SK-N-SH (cell line): ENCODE measurements around the gene PNN. TPM values are rescaled to one million over a fixed set of nuclear protein-coding genes. Genes with fewer than 3 reads are reported as not detected.
"Not testable (repeated sequence)": the region's sequence is repeated elsewhere in the genome, so short reads cannot be mapped to it uniquely, and the experiment has no call there.

Experiments
- CTCF ChIA-PET: fragments of 300-600, 350-600 bp; formaldehyde crosslinking; extraction: SDS; loops from one replicate; lab custom pipeline; 2021; lab: Yijun Ruan, JAX
- POLR2A ChIA-PET: fragments of 350-600 bp; sonication (Branson Sonifier 250); formaldehyde crosslinking; extraction: SDS; loops from one replicate; lab custom pipeline; 2020; ENCODE audit warnings: antibody characterized with exemption, inconsistent platforms; lab: Yijun Ruan, JAX
- DNase-seq: peaks from one replicate; pipeline ENCODE4 v3.0.0; 2012
- H2AFZ ChIP-seq: fragments of 200-600 bp; sonication (generic); 2 replicates; pipeline ENCODE4 v1.8.1; 2016; ENCODE audit warnings: antibody characterized with exemption, mild to moderate bottlenecking, low read depth
- H3F3A ChIP-seq: fragments of 200-600 bp; sonication (generic); replicated peaks from 2 replicates; pipeline ENCODE3; 2016; ENCODE audit warnings: antibody characterized with exemption, mild to moderate bottlenecking; ENCODE audit not compliant: insufficient read depth
- H3K27ac ChIP-seq, 2 experiments: fragments of 200-500 bp in 1 of 2; fragments of 200-600 bp in 1 of 2; sonication (Bioruptor generic) in 1 of 2; sonication (generic), shearing (Covaris generic) in 1 of 2; 2 replicates each; pipeline versions ENCODE4 v1.5.1 to v1.6.1; 2014 to 2016; ENCODE audit warnings: low read depth in 2 of 2, inconsistent platforms in 1 of 2, low read length in 1 of 2, mild to moderate bottlenecking in 1 of 2, mixed read lengths in 1 of 2
- H3K27me3 ChIP-seq: fragments of 200-600 bp; sonication (generic), shearing (Covaris generic); 2 replicates; pipeline ENCODE4 v1.6.1; 2016; ENCODE audit warnings: mixed run types; ENCODE audit not compliant: insufficient read depth
- H3K36me3 ChIP-seq, 2 experiments: fragments of 200-500 bp in 1 of 2; fragments of 200-600 bp in 1 of 2; sonication (Bioruptor generic) in 1 of 2; sonication (generic) in 1 of 2; replicated peaks in 1 of 2; 2 replicates each; pipeline versions ENCODE3 to v1.5.1; 2014 to 2016; ENCODE audit warnings: low read length in 1 of 2, mild to moderate bottlenecking in 1 of 2; ENCODE audit not compliant: insufficient read depth in 2 of 2, control insufficient read depth in 1 of 2
- H3K4me1 ChIP-seq, 2 experiments: fragments of 200-500 bp in 1 of 2; fragments of 200-600 bp in 1 of 2; sonication (Bioruptor generic) in 1 of 2; sonication (generic), shearing (Covaris generic) in 1 of 2; 2 replicates each; pipeline versions ENCODE4 v1.5.1 to v1.6.1; 2014 to 2016; ENCODE audit warnings: low read depth in 1 of 2, low read length in 1 of 2, mixed run types in 1 of 2; ENCODE audit not compliant: insufficient read depth in 2 of 2, control insufficient read depth in 1 of 2
- H3K4me2 ChIP-seq: fragments of 200-600 bp; sonication (generic), shearing (Covaris generic); 2 replicates; pipeline ENCODE4 v1.6.1; 2017; ENCODE audit warnings: mixed run types
- H3K4me3 ChIP-seq, 2 experiments: fragments of 200-500 bp in 1 of 2; fragments of 200-600 bp in 1 of 2; sonication (Bioruptor generic) in 1 of 2; sonication (generic), shearing (Covaris generic) in 1 of 2; 2 replicates each; pipeline versions ENCODE4 v1.5.1 to v1.8.1; 2014 to 2016; ENCODE audit warnings: low read depth in 2 of 2, inconsistent platforms in 1 of 2, low read length in 1 of 2, mild to moderate bottlenecking in 1 of 2, mixed read lengths in 1 of 2, moderate library complexity in 1 of 2
- H3K79me2 ChIP-seq: fragments of 200-600 bp; sonication (generic); 2 replicates; pipeline ENCODE4 v1.8.1; 2017; ENCODE audit warnings: mild to moderate bottlenecking; ENCODE audit not compliant: insufficient read depth
- H3K9ac ChIP-seq: fragments of 200-600 bp; sonication (generic); 2 replicates; pipeline ENCODE4 v1.6.1; 2017; ENCODE audit warnings: mixed run types
- H3K9me2 ChIP-seq: fragments of 200-600 bp; sonication (generic); 2 replicates; pipeline ENCODE4 v1.6.1; 2017; ENCODE audit warnings: mixed run types
- H3K9me3 ChIP-seq: fragments of 200-600 bp; sonication (generic); 2 replicates; pipeline ENCODE4 v1.6.1; 2017; ENCODE audit warnings: mixed run types, mild to moderate bottlenecking, moderate library complexity
- H4K20me1 ChIP-seq: fragments of 200-600 bp; sonication (generic); 2 replicates; pipeline ENCODE4 v1.6.1; 2017; ENCODE audit warnings: mild to moderate bottlenecking, mixed run types; ENCODE audit not compliant: insufficient read depth
- EZH2phosphoT487 ChIP-seq: fragments of 200-600 bp; sonication (generic); IDR thresholded peaks from 2 replicates; pipeline ENCODE4 v1.6.1; 2017; ENCODE audit warnings: low read depth, mixed run types, mild to moderate bottlenecking, antibody characterized with exemption, moderate library complexity, borderline replicate concordance
- FOXM1 ChIP-seq: IDR thresholded peaks from 2 replicates; pipeline ENCODE4 v1.4.0; 2012; ENCODE audit warnings: low read depth, mild to moderate bottlenecking
- GABPA ChIP-seq: IDR thresholded peaks from 2 replicates; pipeline ENCODE4 v1.4.0; 2012; ENCODE audit warnings: low read depth, mild to moderate bottlenecking
- JUND ChIP-seq: IDR thresholded peaks from 2 replicates; pipeline ENCODE4 v1.4.0; 2012
- MAX ChIP-seq: IDR thresholded peaks from 2 replicates; pipeline ENCODE4 v1.4.0; 2012; ENCODE audit warnings: low read depth
- MEF2A ChIP-seq: IDR thresholded peaks from 2 replicates; pipeline ENCODE4 v1.4.0; 2012; ENCODE audit warnings: low read depth, borderline replicate concordance
- NFIC ChIP-seq: IDR thresholded peaks from 2 replicates; pipeline ENCODE4 v1.4.0; 2012; ENCODE audit warnings: borderline replicate concordance
- PBX3 ChIP-seq: IDR thresholded peaks from 2 replicates; pipeline ENCODE4; 2012
- POLR2AphosphoS5 ChIP-seq: IDR thresholded peaks from 2 replicates; pipeline ENCODE4 v1.6.1; 2012; ENCODE audit warnings: low read depth, low read length
- RAD21 ChIP-seq: IDR thresholded peaks from 2 replicates; pipeline ENCODE4 v1.6.1; 2012; ENCODE audit warnings: mild to moderate bottlenecking, low read length
- RCOR1 ChIP-seq: fragments of 150-350 bp; IDR thresholded peaks from 2 replicates; pipeline ENCODE4 v1.6.1; 2017; ENCODE audit warnings: antibody characterized with exemption, low read length
- SMC3 ChIP-seq: IDR thresholded peaks from 2 replicates; pipeline ENCODE4 v1.6.1; 2012; ENCODE audit warnings: low read depth, low read length, improper control_type of control experiment
- TCF12 ChIP-seq: IDR thresholded peaks from 2 replicates; pipeline ENCODE4 v1.4.0; 2012
- TEAD4 ChIP-seq: IDR thresholded peaks from 2 replicates; pipeline ENCODE4 v1.4.0; 2012; ENCODE audit warnings: mild to moderate bottlenecking, borderline replicate concordance; ENCODE audit not compliant: insufficient read depth
- WGBS: methylation state at CpG from one replicate; pipeline ENCODE4 v1.1.6; 2017; ENCODE audit warnings: low lambda C conversion rate; 5-methylcytosine and 5-hydroxymethylcytosine counted together
- polyA plus RNA-seq, 3 experiments: library from polyadenylated mRNA; depleted of rRNA; stranded (reverse); fragments of >200 nt; gene quantifications; 2 replicates each; pipeline ENCODE4 v1.2.3, GENCODE V29; 2012
- TF ChIP-seq, protein P1 (sequence below): fragments of 150-350 bp; IDR thresholded peaks from 2 replicates; pipeline ENCODE4 v1.6.1; 2016; ENCODE audit warnings: mild to moderate bottlenecking, low read depth, low read length

Gene PNN
- polyA plus RNA-seq, 1 of the 3 experiments (the other 2 are of a cell fraction) = 8.8 TPM

DNA sequence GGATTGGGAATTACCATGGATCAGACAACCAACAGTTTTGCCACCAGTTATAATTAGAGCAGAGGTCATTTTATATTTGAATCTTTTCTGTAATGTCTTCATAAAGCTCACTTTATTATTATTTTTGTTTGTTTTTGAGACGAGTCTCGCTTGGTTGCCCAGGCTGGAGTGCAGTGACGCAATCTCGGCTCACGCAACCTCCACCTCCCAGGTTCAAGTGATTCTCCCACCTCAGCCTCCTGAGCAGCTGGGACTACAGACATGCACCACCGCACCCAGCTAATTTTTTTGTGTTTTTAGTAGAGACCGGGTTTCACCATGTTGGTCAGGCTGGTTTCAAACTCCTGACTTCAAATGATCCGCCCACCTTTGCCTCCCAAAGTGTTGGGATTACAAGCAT lies 37.2 kb upstream of the PNN start:
- H2AFZ ChIP-seq, H3K4me2 ChIP-seq, H4K20me1 ChIP-seq, H3K36me3 ChIP-seq, H3K27me3 ChIP-seq, DNase-seq, H3F3A ChIP-seq, H3K79me2 ChIP-seq, POLR2A ChIA-PET, H3K27ac ChIP-seq, CTCF ChIA-PET, H3K9ac ChIP-seq, H3K4me1 ChIP-seq, H3K9me2 ChIP-seq, H3K9me3 ChIP-seq, H3K4me3 ChIP-seq: not testable (repeated sequence)
- 93% methylated on average over 8 of the region's 8 CpGs for WGBS

DNA sequence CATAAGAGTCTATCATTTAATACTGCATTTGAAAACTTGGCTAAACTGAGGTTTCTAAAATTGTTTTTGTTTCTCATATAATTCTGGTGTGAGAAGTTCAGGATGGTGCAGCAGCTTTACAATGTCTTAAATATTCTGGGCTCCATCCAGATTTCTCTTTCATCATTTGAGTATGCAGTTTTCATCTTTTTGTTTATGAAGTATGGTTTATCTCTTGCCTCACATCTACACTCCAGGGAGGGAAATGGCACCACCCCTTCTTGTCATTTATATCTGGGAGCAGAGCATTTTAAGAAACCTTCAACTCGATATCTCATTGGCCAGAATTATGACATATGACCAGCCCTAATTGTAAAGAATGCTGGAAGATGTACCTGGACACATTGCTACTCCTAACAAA lies 36.6 kb upstream of the PNN start:
- H3K4me3 ChIP-seq = no peak overlapping the region
- H3K79me2 ChIP-seq = no peaks in the 10 kb centered on the region
- WGBS = 94% methylated on average over 1 of the region's 1 CpG
- no peak overlapping the region for H2AFZ ChIP-seq
- H3K36me3 ChIP-seq = peaks cover 2 to 6% of the 10 kb centered on the region in 2 experiments
- H3K27ac ChIP-seq = no peak overlapping the region
- CTCF ChIA-PET = no interaction called here
- H3K9ac ChIP-seq = no peak overlapping the region
- no peaks in the 10 kb centered on the region for H3K27me3 ChIP-seq
- no peaks in the 10 kb centered on the region for H3K9me2 ChIP-seq
- no peak for TF ChIP-seq RAD21
- TF ChIP-seq TCF12 = no peak
- TF ChIP-seq, protein P1, sequence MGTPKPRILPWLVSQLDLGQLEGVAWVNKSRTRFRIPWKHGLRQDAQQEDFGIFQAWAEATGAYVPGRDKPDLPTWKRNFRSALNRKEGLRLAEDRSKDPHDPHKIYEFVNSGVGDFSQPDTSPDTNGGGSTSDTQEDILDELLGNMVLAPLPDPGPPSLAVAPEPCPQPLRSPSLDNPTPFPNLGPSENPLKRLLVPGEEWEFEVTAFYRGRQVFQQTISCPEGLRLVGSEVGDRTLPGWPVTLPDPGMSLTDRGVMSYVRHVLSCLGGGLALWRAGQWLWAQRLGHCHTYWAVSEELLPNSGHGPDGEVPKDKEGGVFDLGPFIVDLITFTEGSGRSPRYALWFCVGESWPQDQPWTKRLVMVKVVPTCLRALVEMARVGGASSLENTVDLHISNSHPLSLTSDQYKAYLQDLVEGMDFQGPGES = no peak
- TF ChIP-seq TEAD4 = no peak
- TF ChIP-seq MEF2A = no peak
- TF ChIP-seq SMC3 = no peak
- TF ChIP-seq RCOR1 = no peak
- TF ChIP-seq PBX3 = no peak
- no peak for TF ChIP-seq FOXM1
- no peak for TF ChIP-seq POLR2AphosphoS5
- no peak for TF ChIP-seq EZH2phosphoT487
- no peaks in the 10 kb centered on the region for H3F3A ChIP-seq
- no peak for DNase-seq
- no peaks in the 10 kb centered on the region for H3K4me1 ChIP-seq
- no peaks in the 10 kb centered on the region for H3K9me3 ChIP-seq
- no peaks in the 10 kb centered on the region for H4K20me1 ChIP-seq
- H3K4me2 ChIP-seq = no peak overlapping the region
- POLR2A ChIA-PET = no interaction called here

DNA sequence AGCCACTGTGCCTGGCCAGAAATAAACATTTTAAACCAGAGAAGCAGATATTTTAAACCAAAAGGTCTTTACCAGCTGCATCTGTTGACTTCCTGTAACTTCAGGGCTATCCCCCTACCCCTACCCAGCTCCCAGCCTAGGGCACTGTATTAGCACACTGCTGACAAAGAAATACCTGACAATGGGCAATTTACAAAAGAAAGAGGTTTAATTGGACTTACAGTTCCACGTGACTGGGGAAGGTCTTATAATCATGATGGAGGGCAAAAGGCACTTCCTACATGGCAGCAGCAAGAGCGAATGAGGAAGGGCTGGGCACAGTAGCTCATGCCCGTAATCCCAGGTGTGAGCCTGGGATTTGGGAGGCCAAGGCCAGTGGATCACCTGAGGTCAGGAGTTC lies 34.9 kb upstream of the PNN start:
- Histone ChIP-seq H2AFZ (no peak overlapping the region), H3K9ac (no peak overlapping the region), H3K4me1 (no peaks in the 10 kb centered on the region), H3F3A (no peaks in the 10 kb centered on the region), H3K9me3 (no peaks in the 10 kb centered on the region), H3K36me3 (no peaks in the 10 kb centered on the region), H3K27me3 (no peaks in the 10 kb centered on the region), H3K79me2 (no peaks in the 10 kb centered on the region), H3K4me2 (no peak overlapping the region), H3K4me3 (no peak overlapping the region), H3K27ac (no peak overlapping the region), H4K20me1 (no peaks in the 10 kb centered on the region), H3K9me2 (no peaks in the 10 kb centered on the region)
- 97% methylated on average over 3 of the region's 3 CpGs for whole genome bisulfite sequencing
- DNase-seq = no peak
- TF ChIP-seq JUND (no peak), FOXM1 (no peak), MAX (no peak), NFIC (no peak), GABPA (no peak), TCF12 (no peak)
- ChIA-PET POLR2A (interaction anchor here (0.6 kb wide), 1 partner anchor 30 kb away, joined by 6 read pairs; the partner anchor contains the start of gene TRAPPC6B), CTCF (no interaction called here)

DNA sequence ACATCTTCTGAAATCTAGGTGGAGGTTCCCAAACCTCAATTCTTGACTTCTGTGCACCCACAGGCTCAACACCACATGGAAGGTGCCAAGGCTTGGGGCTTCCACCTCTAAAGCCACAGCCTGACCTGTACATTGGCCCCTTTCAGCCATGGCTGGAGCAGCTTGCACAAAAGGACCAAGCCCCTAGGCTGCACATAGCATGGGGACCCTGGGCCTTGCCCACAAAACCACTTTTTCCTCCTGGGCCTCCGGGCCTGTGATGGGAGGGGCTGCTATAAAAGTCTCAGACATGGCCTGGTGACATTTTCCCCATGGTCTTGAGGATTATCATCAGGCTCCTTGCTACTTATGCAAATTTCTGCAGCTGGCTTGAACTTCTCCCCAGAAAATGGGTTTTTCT lies 33.4 kb upstream of the PNN start:
- DNase-seq, H4K20me1 ChIP-seq, H2AFZ ChIP-seq, H3K9me2 ChIP-seq, POLR2A ChIA-PET, H3K9ac ChIP-seq, H3F3A ChIP-seq, H3K4me3 ChIP-seq, H3K36me3 ChIP-seq, H3K4me1 ChIP-seq, CTCF ChIA-PET, H3K4me2 ChIP-seq, H3K27me3 ChIP-seq, H3K79me2 ChIP-seq, H3K27ac ChIP-seq, H3K9me3 ChIP-seq: not testable (repeated sequence)
- 100% methylated on average over 1 of the region's 1 CpG for WGBS
